ENCODE measurements around the gene ETFBKMT. TPM values are rescaled to one million over a fixed set of nuclear protein-coding genes. Genes with fewer than 3 reads are reported as not detected.

The ETFBKMT gene
- polyA plus RNA-seq, 1 experiment = 2.1 TPM

- no peak for TF ChIP-seq CTCF (IDR thresholded peaks at IDR 0.05; ENCODE audit: low read depth, low read length)
- CTCF ChIA-PET = interaction anchor here (0.8 kb wide), 1 partner anchor 12 kb away, joined by 3 read pairs; no protein-coding TSS in a partner anchor
- no peak overlapping the region for H3K4me3 ChIP-seq (ENCODE audit: low read depth, low read length)
- no peak for DNase-seq (ENCODE audit: low read depth, low spot score)
- POLR2A ChIA-PET = no interaction called here
- peaks cover 5% of the 10 kb centered on the region for H3K27me3 ChIP-seq (ENCODE audit: control insufficient read depth, insufficient read depth, low read length)
- no peaks in the 10 kb centered on the region for H3K9me3 ChIP-seq (ENCODE audit: control insufficient read depth, insufficient read depth, low read length)
- no peak overlapping the region for H3K27ac ChIP-seq (ENCODE audit: low read depth, low read length)
These were observed 15.0 kb upstream of the ETFBKMT start for GRCh38 chr12:31644536-31644935.

- POLR2A ChIA-PET = no interaction called here
- H3K27me3 ChIP-seq (ENCODE audit: control insufficient read depth, insufficient read depth, low read length) = peaks cover 1% of the 10 kb centered on the region
- TF ChIP-seq CTCF (IDR thresholded peaks at IDR 0.05; ENCODE audit: low read depth, low read length) = no peak
These were observed 13.6 kb upstream of the ETFBKMT start for GRCh38 chr12:31645924-31646323.

GRCh38 chr12:31647086-31647491 is 12.4 kb upstream of the ETFBKMT start:
- no peak for TF ChIP-seq CTCF (IDR thresholded peaks at IDR 0.05; ENCODE audit: low read depth, low read length)
- ChIA-PET POLR2A (no interaction called here), CTCF (interaction anchor here (0.9 to 1.7 kb wide), 4 partner anchors 9 to 375 kb away, joined by 4 to 10 read pairs (median 8); no protein-coding TSS in a partner anchor)
- no peak for DNase-seq (ENCODE audit: low read depth, low spot score)
- no peak overlapping the region for H3K4me3 ChIP-seq (ENCODE audit: low read depth, low read length)
- no peaks in the 10 kb centered on the region for H3K27me3 ChIP-seq (ENCODE audit: control insufficient read depth, insufficient read depth, low read length)
- H3K9me3 ChIP-seq (ENCODE audit: control insufficient read depth, insufficient read depth, low read length) = no peaks in the 10 kb centered on the region
- H3K27ac ChIP-seq (ENCODE audit: low read depth, low read length) = no peak overlapping the region

More at GRCh38 chr12:31645924-31646323, 13.6 kb upstream of the ETFBKMT start:
- CTCF ChIA-PET = interaction anchor here (1.2 to 1.7 kb wide), 3 partner anchors 8 to 243 kb away, joined by 4 to 10 read pairs (median 6); no protein-coding TSS in a partner anchor
- DNase-seq (ENCODE audit: low read depth, low spot score) = no peak
- Histone ChIP-seq H3K4me3 (ENCODE audit: low read depth, low read length) (no peak overlapping the region), H3K27ac (ENCODE audit: low read depth, low read length) (no peak overlapping the region), H3K9me3 (ENCODE audit: control insufficient read depth, insufficient read depth, low read length) (no peaks in the 10 kb centered on the region)

- CTCF ChIA-PET = interaction anchor here (1.0 to 1.6 kb wide), 2 partner anchors 379 to 661 kb away, joined by 3 to 4 read pairs; no protein-coding TSS in a partner anchor
- no peak overlapping the region for H3K4me3 ChIP-seq (ENCODE audit: low read depth, low read length)
- DNase-seq (ENCODE audit: low read depth, low spot score) = no peak
These were observed 8.6 kb upstream of the ETFBKMT start for GRCh38 chr12:31650918-31651317.

More at GRCh38 chr12:31650918-31651317, 8.6 kb upstream of the ETFBKMT start:
- H3K27ac ChIP-seq (ENCODE audit: low read depth, low read length) = no peak overlapping the region
- POLR2A ChIA-PET = no interaction called here
- no peaks in the 10 kb centered on the region for H3K27me3 ChIP-seq (ENCODE audit: control insufficient read depth, insufficient read depth, low read length)
- no peak for TF ChIP-seq CTCF (IDR thresholded peaks at IDR 0.05; ENCODE audit: low read depth, low read length)
- no peaks in the 10 kb centered on the region for H3K9me3 ChIP-seq (ENCODE audit: control insufficient read depth, insufficient read depth, low read length)
